ENCODE measurements around the gene RDX. TPM values are rescaled to one million over a fixed set of nuclear protein-coding genes. Genes with fewer than 3 reads are reported as not detected.

Gene RDX
- total RNA-seq, 2 experiments from 2014 or later = 53.9 to 71.3 TPM

GRCh38 chr11:110131386-110132123 lies 164.9 kb downstream of the RDX start:
- Mint-ChIP-seq H3K27ac (no peak overlapping the region), H3K27me3 (peaks cover 28% of the 10 kb centered on the region), H3K36me3 (no peaks in the 10 kb centered on the region), H3K4me1 (no peaks in the 10 kb centered on the region), H3K4me3 (no peak overlapping the region), H3K9me3 (ENCODE audit: low read depth) (no peaks in the 10 kb centered on the region)
- DNase-seq (no peak), ATAC-seq (no peak)
- CTCF ChIA-PET = no interaction called here

- peaks cover 27% of the 10 kb centered on the region for H3K27me3 Mint-ChIP-seq
- no peaks in the 10 kb centered on the region for H3K4me1 Mint-ChIP-seq
- H3K36me3 Mint-ChIP-seq = no peaks in the 10 kb centered on the region
- ATAC-seq = no peak
- no peaks in the 10 kb centered on the region for H3K9me3 Mint-ChIP-seq (ENCODE audit: low read depth)
- H3K4me3 Mint-ChIP-seq = no peak overlapping the region
- CTCF ChIA-PET = no interaction called here
- DNase-seq = no peak
- no peak overlapping the region for H3K27ac Mint-ChIP-seq
Observed at GRCh38 chr11:110130642-110131238, 165.7 kb downstream of the RDX start.

- CTCF ChIA-PET = interaction anchor here (0.6 to 0.8 kb wide), 2 partner anchors 9 to 128 kb away, joined by 3 to 4 read pairs; no protein-coding TSS in a partner anchor
- Mint-ChIP-seq H3K27ac (no peak overlapping the region), H3K27me3 (peaks cover 30% of the 10 kb centered on the region), H3K36me3 (no peaks in the 10 kb centered on the region), H3K9me3 (ENCODE audit: low read depth) (no peaks in the 10 kb centered on the region), H3K4me3 (no peak overlapping the region), H3K4me1 (no peaks in the 10 kb centered on the region)
- no peak for DNase-seq
- ATAC-seq = no peak
Observed at GRCh38 chr11:110128161-110128560, 168.3 kb downstream of the RDX start.

- DNase-seq = no peak
- Mint-ChIP-seq H3K36me3 (no peaks in the 10 kb centered on the region), H3K27ac (no peak overlapping the region), H3K9me3 (ENCODE audit: low read depth) (no peaks in the 10 kb centered on the region), H3K27me3 (peaks cover 28% of the 10 kb centered on the region), H3K4me3 (no peak overlapping the region), H3K4me1 (no peaks in the 10 kb centered on the region)
- no peak for ATAC-seq
- CTCF ChIA-PET = no interaction called here
Observed at GRCh38 chr11:110126936-110127335, 169.5 kb downstream of the RDX start.

GRCh38 chr11:110125632-110126031 lies 170.8 kb downstream of the RDX start:
- Mint-ChIP-seq H3K27ac (no peak overlapping the region), H3K9me3 (ENCODE audit: low read depth) (no peaks in the 10 kb centered on the region), H3K4me1 (no peaks in the 10 kb centered on the region), H3K4me3 (no peak overlapping the region), H3K27me3 (peaks cover 29% of the 10 kb centered on the region), H3K36me3 (no peaks in the 10 kb centered on the region)
- ATAC-seq (no peak), DNase-seq (no peak)
- CTCF ChIA-PET = no interaction called here

Other genes with a start within 250 kb of the RDX start
- 10 to 100 TPM in 1 of 2 experiments, 1 to 10 TPM in 1; 2.8 to 12.2 TPM for gene ZC3H12C, start 203.2 kb downstream of the RDX start, total RNA-seq
- gene FDX1, start 133.3 kb upstream of the RDX start, total RNA-seq = 10 to 100 TPM; 11.2 to 19.0 TPM